ENCODE measurements around the gene ISCA2.

ISCA2 gene

DNA sequence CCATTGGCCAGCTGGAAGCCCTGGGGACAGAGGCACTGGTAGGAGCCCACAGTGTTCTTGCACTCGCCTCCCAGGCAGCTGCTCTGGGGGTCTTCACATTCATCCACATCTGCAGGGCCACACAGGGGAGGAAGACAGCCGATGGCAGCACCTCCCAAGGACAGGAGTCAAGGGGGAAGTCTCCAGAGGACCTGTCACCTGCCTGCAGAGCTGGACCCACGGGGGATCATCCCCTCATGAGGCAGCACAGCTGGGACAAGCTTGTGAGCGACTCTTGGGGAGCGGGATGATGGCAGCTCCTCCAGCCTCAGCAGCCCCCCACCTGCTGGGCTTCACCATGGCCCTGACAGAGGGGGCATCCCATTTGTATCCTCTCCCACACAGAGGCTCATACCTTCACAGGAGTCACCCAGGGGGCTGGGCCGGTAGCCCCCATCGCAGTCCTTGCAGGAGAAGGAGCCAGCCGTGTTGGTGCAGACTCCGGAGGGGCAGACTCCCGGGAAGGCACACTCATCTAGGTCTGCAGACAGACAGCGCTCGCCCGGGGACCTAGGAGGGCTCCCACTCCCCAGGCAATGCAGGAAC is 15.4 kb downstream of the ISCA2 start:
- ATAC-seq, result no peak

DNA sequence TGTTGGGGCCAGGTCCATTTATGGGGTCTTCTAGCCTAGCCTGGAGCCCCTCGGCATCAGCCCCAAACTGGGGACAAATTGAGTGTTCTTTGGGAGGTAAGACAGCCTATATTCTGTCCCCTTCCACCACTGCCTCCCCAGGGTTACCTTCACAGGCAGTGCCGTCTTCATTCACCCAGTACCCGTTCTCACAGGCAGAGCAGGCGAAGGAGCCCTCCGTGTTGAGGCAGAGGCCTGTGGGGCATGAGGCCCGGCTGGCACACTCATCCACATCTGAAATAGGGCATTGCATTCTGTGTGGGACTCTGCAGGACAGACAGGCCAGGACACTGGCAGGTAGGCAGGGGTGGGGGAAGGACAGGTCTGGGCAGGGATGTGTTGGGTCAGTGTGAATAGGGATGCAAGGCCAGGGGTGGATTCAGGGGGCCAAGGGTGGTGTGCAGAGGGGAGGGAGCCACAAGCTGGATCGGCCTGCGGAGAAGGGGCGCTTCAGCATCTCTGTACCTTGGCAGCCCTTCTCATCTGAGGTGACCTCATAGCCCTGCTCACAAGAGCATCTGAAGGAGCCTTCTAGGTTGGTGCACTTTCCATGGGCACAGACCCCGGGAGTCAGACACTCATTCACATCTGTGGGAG is 16.1 kb downstream of the ISCA2 start:
- ATAC-seq, result no peak

DNA sequence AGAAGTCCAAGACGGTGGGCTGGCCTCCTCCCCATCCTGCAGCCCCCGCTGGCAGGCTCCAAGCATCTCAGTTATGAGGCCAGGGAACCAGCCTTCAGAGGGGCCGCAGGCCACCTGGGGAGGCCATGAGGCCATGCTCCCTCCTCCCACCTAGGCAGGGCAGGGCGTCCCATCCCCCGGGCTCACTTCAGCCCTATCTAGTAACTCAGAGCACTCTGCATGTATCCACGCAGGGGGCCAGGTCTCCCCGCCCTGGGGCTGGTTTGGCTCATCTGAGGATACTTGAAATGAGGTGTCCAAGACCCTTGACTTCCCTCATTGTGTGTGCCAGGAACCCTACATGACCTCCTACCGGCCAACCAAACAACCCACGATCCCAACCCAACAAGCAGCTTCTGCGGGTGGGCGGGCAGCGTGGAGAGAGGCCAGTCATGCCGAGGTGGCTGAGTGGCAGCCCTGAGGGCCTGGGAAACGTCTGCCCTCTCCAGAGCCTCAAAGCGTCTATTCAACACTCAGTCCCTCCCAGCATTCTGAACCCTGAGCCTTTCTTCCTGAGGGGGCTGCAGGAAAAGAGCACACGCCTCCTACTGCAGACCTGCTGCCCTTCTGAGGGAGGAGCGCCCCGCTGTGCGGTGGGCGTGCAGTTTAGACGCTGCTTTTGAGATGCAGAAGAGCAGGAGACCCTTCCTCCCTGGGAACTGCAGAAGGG is 16.8 kb downstream of the ISCA2 start:
- ATAC-seq, result no peak

DNA sequence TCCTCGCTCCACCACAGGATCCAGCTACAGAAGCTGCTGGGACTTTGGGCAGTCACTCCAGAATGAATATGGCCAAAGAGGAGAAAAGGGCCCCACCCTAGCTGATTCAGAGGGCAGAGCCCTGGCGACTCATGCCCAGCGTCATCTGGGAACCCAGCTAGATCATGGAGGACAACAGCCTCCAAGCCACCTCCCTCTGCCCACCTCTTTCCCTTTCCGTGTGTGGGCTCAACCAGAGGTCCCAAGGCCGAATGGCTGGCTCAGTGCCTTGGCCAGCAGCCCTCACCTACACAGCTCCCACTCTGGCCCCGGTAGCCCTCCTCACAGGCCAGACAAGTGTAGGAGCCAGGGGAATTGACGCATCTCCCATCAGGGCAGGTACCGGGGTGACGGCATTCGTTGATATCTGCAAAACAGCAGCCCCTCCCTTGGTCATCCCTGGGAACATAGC is 17.4 kb downstream of the ISCA2 start:
- ATAC-seq, result no peak

DNA sequence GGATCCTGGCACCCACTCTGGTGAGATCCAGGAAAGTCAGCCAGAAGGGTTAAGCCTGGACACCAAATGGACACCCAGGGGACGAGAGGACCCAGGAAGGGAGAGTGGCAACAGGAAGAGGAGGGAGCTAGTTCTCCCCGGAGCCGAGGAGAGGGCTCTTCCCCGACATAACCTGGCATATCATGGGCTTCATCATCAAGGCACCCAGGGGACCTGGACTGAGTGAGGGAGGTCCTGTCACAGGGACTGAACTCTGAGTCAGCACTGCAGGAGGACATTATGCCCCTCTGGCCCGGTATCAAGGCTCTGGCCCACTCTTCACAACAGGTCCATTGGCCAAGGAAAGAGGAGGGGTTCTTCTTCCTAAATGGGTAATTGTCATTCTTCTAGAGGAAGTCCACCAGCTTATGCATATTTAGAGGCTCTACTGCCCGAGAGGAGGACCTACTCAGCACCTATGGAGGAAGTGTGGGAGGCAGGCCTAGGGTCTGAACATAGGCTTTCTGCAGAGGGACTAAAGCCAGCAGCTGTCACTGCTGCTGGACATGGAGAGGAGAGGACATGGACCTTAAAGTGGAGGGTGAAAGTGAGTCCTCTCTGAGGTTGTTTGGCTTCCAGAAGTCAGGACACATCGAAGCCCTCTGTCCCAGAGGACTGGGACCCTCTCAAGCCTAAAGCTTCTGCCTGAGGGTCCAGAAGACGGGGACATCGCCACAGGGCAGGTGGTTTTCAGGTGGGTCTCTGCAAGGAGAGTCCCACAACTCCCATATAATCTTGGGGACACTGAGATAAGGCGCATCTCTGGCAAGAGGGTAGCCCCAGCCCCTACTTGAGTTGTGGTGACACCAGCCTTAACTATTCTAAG is 18.6 kb downstream of the ISCA2 start:
- no peak for ATAC-seq

DNA sequence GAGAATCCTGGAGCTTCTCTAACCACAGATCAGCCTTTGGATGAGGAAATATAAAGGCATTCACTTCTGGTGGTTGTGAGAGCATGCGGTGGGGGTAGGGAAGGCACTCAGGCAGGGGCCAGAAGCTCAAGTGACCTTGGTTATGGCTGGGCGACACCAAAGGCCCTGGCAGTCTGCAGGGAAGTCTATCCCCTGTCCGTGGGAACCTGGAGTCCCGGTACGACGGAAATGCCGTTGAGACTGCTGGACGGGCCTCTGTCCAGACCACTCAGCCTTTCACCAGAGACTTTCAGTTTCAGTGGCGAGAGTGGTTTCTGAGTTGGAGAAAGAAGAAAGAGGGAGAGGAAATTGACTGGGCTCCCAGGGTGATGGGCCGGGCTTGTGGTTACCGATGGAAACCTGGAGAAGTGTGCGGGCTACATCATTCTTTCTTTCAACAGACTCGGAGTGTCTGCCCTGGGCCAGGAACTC is 20.9 kb downstream of the ISCA2 start:
- ATAC-seq, result no peak

DNA sequence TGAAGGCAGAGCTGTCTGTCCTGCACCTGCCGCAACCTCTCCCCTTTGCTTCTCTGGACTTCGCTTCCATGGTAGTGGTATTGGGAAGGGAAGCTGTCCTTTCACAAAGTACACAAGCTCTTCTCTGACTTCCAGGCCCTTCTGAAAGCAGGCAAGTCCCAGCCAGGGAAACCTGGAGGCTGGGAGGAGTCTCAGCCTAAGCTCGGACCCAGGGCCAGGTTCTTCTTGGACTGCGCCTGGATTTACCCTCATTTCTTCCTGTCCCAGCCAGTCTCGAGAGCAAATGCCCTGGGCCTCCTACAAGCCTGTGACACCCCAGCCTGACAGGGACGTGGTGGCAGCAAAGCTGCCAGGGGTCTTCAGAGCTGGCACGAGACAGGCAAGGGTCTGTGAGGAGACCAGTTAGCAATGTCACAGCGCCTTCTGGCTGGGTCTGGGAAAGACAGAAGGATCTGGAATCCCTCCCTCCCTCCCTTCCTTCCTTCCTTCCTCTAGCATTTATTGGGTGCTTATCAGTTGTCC is 22.4 kb downstream of the ISCA2 start:
- ATAC-seq, result no peak

DNA sequence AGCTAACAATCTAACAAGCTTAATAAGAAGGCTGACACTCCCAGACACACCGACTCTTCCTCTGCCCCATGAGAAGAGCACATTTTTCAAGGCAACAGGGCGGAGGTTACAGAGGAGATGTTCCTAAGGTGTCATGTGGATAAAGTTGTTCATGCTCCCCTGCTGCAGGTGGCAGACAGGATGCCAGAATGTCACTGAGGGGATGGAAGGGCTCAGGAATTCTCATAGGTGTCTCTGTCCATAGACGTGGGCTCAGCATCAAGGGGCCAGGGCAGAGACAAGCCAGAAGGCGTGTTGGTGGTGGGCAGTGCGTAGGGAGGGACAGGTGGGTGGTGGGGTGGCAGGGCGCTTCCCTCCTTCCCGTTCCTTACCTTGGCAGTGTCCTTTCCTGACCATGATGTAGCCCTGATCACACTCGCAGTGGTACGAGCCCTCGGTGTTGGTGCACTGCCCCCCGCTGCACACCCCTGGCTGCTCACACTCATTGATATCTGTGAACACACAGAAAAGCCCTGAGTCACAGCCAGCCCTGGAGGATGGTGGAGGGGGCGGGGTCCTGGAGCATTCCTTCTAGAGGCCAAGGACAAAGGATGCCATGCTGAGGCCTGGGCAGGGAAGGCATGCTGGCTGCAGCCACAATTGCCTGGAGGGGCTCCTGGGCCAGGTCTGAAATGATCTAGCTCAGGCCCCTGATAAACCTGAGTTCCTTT is 23.0 kb downstream of the ISCA2 start:
- ATAC-seq, result no peak

DNA sequence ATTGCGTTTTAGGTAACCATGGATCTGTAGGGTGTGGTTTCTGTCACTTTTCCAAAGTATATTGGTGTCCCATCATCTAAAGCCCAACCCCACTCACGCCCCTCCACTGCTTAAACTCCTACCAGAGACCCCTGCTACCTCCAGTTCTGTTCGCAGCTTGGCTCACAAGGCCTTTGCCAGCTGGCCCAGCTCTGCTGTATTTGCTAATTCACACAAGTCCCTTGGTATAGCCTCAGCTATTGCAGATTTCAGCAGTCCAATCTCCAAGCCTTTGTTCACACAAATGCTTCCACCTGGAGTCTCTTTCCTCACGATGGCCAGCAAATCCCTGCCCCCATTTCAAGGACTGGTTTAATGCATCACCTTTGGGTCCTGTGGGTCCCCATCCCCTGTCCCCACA is 24.2 kb downstream of the ISCA2 start:
- ATAC-seq, result no peak

DNA sequence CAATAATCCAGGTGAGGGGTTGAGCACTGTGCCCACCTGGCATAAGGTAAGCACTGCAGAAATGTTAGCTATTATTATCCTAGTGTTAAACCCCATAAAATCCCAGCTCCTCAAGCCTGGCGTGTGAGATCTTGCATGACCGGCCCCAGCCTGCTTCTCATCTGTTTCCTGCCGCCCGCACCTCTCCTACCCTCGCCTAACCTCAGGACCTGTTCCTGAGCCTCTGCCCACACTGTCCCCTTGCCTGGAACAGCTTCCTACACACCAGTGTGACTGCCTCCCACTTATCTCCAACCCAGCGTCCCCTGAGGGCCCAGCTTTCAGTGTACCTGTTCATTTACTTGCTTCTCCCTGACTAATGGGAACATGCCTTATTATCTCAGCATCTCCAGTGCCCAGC is 24.7 kb downstream of the ISCA2 start:
- no peak for ATAC-seq

DNA sequence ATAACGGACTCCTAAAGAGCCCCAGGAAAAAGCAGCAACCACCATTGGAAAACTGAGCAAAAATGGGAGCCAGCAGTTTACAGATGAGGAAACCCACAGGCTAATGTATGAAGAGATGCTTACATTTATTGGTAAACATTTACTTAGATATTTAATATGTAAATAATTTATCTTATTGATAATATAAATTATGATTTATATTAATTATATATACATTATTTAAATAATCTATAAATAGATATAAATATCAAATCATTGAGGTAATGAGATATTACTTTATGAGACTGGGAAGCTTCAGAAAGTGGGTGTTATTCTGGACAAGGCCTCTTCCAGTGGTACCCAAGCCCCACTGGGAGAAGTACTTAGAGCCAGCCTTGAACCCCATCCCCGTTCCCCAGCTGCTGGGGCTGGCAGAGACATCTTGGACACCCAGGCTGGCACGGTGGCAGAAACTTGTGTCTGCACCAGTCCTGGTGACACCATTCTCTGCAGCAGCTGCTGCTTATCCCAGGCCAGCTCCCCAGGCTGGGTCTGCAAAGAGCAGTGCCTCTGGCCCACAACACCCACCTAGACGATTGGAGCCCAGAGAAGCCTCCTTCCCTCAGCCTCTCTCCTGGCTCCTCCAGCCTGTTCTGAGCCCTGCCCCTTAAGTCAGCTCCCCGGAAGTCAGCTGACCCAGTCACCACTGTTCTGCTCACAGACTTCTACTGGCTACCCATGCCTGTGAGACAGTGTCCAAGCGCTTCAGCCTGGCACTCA is 25.9 kb downstream of the ISCA2 start:
- no peak for ATAC-seq

DNA sequence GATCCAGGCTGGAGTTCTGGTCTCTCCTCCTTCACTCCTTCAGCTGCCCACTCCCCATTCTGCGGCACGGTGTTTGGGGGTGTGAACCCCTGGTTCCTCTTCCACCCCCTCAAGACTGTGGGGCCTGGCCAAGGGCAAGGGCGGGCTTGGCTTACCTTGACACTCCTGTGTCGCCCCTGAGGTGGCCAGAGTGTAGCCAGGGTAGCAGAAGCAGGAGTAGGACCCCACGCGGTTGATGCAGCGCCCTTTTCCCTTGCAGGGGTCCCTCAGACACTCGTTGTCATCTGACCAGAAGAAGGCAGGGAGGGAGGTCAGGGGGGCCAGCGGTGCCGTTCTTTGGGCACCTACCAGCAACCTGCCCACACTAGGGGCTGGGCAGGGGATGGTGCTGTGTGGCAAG is 28.2 kb downstream of the ISCA2 start:
- ATAC-seq, result no peak

DNA sequence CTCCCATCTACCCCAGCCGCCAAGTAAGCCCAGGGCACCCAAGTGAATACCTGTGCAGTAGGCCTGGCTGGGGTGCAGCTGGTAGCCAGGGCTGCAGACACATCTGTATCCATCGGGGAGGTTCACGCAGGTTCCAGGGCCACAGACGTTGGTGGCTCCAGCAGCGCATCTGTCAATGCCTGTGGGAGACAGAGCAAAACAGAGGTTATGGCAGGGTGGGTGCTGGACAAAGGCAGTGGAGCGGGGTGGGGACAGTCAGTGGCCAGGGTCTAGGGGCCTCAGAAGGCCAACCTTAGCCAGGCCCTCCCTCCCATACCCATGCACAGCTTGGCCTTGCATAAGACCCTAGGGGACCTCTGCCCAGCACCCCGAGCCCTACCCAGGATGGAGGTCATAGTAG is 29.2 kb downstream of the ISCA2 start:
- ATAC-seq, result no peak

DNA sequence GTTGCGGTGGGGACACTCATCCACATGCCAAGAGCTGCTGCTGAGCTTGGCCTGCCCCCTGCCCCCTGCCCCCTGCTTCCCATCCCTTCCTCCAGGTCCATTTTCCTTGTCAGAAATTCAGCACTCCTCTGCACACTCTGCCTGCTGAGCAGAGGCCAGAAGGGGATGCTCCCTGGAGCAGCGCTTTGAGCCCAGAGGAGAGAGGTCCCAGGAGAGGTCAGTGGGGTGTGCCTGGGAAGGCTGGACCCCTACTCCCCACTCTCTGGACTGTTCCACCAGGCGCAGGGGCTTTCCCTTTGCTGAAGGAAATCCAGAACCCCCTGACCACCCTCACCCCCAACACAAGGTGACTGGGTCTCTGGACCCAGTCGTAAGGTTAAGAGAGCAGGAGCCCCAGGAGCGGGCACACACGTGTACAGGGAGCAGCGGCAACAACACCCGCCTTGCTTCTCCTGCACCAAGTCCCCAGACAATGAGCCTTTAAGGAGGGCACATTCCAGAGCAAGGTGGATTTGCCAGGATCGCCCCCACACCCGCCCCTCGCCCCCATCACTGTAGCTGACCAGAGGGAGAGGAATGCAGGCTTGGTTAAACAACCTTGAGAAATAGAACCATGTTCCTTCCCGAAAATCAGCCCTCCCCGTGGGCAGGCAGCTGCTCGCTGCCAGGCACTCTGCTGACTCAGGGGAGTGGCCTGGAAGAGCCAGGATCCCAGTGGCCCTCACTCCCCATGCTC is 30.7 kb downstream of the ISCA2 start:
- no peak for ATAC-seq

DNA sequence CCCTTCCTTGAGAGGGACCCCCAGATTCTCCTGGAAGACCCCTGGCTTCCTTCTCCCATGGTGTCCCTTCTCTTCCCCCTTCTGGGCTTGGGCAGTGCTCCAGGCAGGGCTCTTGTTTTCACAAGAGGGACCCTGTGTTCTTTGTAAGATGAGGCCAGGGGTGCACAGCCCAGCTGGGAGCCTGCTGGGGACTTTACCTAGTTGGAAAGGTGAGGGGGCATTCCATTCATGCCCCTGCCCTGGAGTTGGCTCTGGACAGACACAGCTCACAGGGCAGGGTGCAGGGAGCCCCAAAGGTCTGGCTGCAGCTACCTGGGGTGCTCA is 31.2 kb downstream of the ISCA2 start:
- ATAC-seq, result no peak

DNA sequence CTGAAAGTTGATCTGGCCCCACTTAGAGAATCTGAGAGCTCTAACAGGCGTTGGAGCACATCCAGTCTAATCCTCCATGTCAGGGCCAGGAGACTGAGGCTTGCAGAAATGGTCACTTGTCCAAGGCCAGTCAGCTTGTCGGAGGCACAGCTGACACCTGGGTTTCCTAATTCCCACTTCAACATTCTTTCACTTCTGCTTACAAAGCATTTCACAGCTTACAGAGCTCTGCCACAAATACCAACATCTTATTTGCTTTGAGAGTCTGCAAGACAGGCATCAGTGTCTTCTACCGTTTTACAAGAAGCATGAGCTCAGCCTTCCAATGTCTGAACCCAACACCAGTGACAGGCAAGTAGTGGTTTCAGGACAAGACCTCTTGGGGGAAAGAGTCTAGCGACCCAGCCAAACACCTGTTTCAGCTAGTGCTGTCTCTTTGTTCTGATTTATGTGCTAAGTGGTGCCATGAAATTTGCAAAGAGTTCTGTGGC is 31.8 kb downstream of the ISCA2 start:
- ATAC-seq, result no peak

DNA sequence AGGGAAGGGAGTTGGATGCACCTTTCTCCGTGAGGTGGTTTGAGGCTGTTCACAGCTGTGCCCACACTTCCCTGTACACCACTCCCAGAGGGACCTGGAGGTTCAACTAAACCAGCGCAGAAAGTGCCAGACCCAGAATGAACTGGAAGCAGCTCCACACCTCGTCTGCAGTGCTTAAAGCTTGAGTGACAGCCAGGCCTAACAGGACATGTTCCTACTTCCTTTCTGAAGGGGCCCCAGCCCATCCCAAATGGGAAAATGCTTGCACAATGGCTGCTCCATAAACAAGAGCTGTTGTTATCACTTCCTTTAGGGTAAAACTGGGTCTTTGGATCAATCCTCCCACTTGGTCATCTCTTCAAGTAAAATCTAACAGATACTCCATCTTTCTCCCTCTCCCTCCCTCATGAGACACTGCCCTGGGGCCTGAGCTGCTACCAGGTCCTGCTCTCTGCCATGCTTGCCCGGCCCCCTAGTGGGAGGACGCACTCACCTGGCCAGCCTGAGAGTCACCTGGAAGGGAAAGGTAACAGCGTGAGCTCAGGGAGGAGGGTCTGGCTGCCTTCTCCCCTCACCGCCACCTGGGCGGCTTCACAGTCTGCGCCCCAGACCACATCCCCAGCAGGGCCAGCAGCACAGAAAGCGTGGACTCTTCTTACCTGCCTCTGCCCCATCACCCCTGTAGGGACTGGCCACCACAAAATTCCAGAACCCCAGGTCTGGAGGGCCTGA is 33.5 kb downstream of the ISCA2 start:
- ATAC-seq, result no peak

DNA sequence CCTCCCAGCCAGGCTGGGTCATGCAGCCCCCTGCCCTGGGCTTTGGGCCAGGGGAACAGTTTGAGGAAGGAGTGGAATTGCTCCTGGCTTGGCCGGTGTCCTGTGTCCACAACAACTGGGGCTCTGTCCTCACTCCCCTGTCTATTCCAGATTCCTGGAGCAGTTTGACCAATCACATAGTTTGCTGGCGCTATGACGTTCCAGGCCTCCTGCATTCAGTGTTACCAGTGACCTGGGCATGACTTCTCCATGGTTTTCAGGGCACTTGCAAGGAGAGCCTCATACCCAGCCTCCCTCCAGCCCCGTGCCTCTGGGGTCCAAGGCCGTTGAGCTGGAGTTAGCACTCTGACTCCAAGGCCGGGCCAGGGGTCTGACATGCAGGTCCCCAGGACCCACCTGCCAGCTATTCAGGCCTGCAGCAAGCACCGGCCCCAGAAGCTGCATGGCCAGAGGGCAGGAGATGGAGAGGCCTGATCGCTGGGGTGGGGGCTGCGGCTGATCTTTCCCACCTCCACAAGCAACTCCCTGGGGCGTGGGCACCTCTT is 34.2 kb downstream of the ISCA2 start:
- no peak for ATAC-seq

DNA sequence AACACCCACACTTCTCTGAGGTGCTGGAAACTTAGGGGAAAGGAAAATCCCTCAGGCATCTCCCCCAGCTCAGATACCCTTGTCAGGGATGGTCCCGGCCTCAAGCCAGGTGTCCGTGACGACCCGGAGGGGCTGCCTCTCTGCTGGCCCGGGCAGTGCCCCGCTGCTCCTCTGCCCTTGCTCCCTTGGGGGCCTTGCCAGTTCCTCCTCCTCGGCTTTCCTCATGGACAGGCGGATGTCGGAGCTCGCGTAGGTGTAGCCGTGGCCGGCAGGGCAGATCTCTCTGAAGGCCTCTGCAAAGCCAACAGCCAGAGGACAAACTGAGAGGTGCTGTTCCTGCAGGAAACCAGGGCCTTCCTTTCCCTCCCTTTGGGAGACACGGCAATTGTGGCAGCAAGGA is 34.8 kb downstream of the ISCA2 start:
- ATAC-seq, result no peak

DNA sequence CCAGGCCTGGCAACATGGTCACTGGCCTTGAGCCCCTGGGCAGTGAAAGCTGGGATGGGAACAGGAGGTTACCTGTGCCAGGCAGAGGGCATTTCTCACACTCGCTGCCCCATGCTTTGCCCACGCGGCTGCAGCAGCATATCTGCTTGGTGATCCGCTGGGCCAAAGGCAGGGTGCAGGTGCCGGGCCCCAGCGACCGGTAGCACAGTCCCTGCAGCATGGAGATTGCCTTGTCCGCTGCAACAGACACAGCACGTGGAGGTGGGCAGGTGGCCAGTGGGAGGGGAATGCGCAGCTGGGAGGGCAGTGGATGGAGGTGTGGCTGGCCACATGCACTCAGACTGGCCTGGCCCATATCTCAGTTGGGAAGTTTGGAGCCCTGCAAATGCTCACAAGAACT is 35.3 kb downstream of the ISCA2 start:
- ATAC-seq, result no peak

Measured in activated CD4-positive, CD25-positive, alpha-beta regulatory T cell treated with anti-CD3 and anti-CD28 coated beads, Interleukin-2, amount 50 U/mL, for 24 hours (primary cell).